HG03025 (cell line): ENCODE data around the gene TMEM86B.
A peak's percentile ranks its signal among the peaks of the same experiment; 100 is the strongest.

Experiments used
- ATAC-seq: cut with Tn5 transposase; IDR thresholded peaks from one replicate; pipeline ENCODE4 v1.9.1; 2021; ENCODE audit warnings: mild to moderate bottlenecking, moderate library complexity; ENCODE audit not compliant: unreplicated experiment, low FRiP score

The TMEM86B gene

DNA sequence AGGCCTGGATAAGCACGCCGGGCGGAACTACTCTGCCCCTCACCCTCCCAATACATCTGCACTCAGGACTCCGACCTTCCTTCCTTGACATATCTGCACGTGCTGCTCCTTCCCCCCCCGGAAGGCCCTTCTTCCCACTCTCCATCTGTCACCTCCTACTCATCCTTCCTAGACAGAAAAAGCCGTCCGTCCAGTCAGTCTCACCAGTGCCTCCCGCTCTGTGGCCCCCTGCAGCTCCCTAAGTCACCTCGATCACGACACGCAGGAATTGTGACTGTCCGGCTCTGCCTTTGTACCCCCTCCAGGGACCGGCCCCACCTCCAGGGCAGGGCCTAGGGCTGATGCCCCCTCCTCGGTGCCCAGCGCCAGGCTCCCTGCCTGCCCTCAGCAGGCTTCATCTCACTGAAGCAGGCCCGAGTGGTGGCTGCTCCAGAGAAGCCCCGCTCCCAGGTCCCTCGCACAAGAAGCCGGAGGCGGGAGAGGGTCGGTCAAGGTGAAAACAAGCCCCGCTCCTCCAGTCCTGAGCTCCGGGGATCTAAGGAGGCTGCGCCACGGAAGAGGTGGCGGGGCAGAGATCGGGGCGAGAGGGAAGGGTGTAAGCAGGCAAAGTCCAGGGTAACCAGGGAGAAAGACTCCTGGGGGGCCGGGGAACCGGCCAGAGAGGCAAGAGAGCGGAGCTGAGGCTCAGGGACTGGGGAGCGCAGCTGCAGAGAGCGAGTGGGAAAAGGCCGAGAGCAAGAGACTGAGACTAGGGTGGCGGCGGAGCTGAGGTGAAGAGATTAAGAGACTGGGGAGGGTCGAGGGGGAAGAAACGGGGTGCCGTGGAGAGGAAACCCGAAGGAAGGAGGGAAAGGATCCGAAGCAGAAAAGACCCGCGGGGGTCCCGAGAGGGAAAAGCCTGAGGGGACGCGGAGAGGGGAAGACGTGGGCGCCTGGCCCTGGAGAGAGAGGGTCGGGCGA is 29.2 kb upstream of the TMEM86B start:
- peak; percentile 5 for ATAC-seq

- ATAC-seq: no peak
These were observed 28.2 kb upstream of the TMEM86B start for GRCh38 chr19:55256562-55257460.

- no peak for ATAC-seq
These were observed 27.3 kb upstream of the TMEM86B start for GRCh38 chr19:55255618-55256423.

- ATAC-seq: no peak
These were observed 26.0 kb upstream of the TMEM86B start for GRCh38 chr19:55254625-55254977.

DNA sequence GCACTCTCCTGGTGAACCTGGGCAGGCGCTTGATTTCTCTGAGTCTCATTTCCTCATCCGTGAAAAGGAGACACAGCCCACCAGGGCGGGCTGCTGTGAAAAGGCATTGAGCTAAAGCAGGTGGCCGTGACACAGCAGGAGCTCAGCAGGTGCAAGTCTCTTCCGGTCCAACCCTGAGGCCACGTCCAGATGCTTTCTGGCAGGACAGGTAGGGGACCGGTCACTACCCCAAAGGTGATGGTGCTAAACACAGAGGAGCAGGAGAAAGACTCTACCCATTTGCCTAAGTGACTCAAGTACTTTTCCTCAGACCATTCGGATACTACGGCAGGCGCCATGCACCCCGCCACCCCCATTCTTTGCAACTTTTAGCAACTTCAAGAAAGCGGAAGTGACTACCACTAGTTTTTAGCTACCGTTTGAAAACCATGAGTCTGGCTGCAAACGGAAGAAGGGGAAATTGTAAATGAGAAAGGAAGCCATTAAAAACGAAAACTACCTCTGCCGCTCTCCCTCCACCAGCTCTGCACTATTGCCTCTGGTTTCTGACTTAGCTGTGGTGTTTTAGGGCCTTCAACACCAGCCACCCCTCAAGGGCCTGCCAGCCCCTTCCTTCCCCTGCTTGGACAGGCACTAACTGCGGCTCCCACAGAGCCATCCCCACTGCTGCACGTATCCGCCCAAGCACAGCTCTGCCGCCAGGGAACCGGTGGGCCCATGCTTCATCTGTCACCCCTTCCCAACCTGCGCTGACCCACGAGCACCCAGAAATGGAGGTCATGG is 25.5 kb upstream of the TMEM86B start:
- ATAC-seq: no peak

DNA sequence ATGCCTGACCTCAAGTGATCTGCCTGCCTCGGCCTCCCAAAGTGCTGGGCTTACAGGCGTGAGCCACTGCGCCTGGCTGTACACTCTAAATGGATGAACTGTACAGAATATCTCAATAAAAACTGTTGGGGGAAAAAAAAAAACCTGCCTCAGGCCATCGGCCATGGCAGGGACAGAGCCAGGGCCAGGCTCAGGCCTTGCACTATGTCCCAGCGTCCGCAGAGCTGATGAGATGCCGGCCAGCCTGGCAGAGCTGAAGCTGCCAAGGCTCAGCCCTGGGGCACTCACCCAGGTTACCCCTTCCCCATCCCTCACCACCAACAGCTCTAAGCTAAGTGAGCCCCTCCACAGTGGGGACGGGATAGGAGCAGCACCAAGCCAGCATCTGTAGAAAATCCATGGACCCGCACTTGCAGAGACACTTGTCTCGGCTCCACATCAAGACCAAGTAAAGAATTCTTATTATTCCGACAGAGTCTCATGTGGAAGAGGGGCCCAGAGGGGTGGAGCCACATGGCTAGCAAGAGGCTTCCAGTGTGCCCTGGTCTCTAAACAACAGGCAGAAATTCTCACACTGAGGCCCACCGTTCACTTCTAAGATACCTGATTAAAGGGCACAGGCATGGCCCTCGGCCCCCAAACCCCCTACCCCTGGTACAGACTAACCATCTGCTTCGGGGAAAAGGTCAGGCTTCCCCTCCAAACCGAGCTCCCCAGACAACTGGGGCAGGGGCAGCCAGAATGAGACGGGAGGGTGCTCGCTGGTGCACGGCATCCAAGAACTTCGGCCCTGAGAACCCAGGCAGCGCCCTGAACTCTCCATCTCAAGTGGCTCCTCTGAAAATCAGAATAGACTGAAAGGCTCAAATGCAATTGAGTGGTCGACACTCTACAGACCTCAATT is 24.4 kb upstream of the TMEM86B start:
- ATAC-seq: no peak

DNA sequence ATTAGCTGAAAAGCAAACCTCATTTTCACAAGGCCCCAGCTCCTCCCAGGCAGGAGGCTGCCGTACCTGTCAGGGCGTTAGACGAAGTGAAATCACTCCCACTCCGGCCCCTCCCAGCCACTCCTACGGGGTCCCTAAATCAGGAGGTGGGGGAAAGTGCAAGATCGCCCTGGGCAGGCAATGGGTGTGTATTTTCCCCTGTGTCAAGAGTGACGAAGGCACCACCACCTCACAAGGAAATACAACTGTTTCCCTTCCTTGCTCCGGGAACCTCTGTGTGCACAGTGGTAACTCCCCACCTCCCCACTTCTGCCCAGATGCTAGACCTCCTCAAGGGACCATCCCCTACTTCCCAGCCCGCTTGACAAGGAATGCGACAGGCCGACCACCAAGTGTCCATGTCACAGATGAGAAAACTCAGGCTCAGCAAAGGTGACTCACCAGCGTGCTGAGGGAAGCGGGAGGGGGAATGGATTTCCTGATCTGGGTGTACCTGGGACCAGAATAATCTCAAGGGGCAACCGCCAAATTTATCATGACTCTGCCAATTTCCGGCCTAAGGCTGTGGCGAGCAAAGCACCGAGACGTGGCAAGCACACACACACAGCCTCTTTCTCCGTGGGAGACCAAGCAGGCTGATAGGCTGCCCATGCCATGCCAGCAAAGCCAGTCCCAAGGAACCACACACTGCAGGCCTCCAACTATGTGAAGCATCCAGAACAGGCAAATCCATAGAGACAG is 22.9 kb upstream of the TMEM86B start:
- no peak for ATAC-seq

DNA sequence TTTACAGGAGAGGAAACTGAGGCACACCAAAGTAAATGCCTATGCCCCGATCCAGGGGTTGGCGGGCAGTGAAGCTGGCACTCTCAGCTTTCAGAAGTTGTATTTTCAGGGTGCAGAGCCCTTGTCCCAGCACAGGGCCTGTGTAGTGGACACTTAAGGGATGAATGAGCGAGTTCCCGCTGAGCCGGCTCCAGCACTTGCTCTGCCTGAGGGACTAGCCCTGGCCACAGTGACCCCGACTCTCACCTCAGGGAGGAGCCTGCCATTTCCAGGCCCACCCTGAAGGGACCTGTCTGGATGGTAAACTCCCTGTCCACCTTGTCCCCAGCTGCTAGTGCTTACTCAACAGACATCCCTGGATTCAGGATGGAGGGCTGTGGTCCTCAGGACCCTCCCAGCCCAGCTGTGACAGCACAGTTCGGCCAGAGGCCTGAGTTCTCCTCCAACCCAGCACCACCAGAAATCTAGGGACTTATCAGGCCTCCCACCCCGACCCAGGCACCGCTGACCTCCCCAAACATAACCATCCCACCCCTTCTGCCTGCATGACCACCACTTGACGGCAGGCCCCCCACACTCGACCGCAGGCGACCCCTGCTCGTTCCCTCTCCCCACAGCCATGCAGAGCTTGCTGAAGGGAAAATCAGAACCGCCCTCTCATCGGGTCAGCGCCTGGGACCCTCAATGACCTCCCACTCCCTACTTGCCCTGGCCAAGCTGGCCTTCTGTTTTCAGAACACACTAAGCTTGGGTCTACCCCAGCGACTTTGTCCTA is 21.9 kb upstream of the TMEM86B start:
- no peak for ATAC-seq

GRCh38 chr19:55249841-55250240 is 21.3 kb upstream of the TMEM86B start:
- ATAC-seq: no peak

- no peak for ATAC-seq
These were observed 20.1 kb upstream of the TMEM86B start for GRCh38 chr19:55248704-55249103.

DNA sequence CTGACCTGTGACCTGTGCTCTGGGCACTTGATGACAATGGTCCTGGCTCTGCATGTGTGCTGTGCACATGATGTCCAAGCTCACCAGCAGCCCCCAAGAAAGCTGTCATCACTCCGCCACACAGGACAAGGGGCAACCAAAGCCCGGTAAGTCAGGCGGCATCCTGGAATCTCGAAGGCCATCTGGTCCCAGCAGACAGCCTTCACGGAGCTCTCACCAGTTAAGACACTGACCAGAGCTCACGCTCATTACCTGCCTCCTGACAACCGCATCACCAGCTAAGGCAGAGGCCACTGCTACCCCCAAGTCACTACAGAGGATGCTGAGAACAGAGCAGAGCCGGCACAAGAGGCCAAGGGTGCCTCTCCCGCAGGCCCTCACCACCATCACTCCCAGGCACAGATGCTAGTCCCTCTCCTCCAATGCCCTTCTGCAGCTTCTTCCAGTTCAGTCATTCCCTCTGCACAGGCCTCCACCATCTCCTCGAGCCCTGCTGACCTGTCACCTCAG is 19.7 kb upstream of the TMEM86B start:
- ATAC-seq: no peak

DNA sequence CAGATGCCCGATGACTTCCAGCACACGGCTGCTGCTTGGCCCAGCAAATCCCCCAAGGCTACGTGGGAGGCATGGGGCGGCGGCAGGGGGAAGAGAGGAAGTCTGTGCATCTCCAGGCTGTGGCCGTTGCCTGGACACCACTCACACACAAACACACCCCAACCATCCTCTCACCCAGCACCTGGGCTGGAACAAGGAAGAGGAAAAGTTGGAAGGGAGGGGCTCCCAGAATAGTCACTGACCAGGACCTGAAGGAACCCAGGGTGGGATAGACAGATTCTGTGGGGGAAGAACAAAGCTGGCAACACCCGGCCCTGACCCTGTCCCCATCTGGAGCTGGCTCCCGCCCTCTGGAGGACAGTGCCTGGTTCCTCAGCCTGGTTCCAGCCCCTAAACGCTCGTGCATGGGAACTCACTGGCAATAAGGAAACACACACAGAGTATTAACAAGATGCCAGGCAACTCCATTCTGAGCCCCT is 19.1 kb upstream of the TMEM86B start:
- ATAC-seq: no peak

- no peak for ATAC-seq
These were observed 18.2 kb upstream of the TMEM86B start for GRCh38 chr19:55246462-55247451.

- no peak for ATAC-seq
These were observed 16.8 kb upstream of the TMEM86B start for GRCh38 chr19:55245236-55245904.

- ATAC-seq: no peak
These were observed 15.6 kb upstream of the TMEM86B start for GRCh38 chr19:55244004-55244680.
